Dermis lymphatic vessel endothelial cell (primary cell): ENCODE data around the gene SRSF3. TPM values are rescaled to one million over a fixed set of nuclear protein-coding genes. Genes with fewer than 3 reads are reported as not detected.

Experiments
- total RNA-seq: library from RNA; depleted of rRNA; stranded (reverse); fragments of >200 nt; gene quantifications from 2 replicates; pipeline ENCODE4 v1.2.1, GENCODE V29; 2014

Gene SRSF3
- total RNA-seq, result 241 and 365 TPM in 2 replicates

DNA sequence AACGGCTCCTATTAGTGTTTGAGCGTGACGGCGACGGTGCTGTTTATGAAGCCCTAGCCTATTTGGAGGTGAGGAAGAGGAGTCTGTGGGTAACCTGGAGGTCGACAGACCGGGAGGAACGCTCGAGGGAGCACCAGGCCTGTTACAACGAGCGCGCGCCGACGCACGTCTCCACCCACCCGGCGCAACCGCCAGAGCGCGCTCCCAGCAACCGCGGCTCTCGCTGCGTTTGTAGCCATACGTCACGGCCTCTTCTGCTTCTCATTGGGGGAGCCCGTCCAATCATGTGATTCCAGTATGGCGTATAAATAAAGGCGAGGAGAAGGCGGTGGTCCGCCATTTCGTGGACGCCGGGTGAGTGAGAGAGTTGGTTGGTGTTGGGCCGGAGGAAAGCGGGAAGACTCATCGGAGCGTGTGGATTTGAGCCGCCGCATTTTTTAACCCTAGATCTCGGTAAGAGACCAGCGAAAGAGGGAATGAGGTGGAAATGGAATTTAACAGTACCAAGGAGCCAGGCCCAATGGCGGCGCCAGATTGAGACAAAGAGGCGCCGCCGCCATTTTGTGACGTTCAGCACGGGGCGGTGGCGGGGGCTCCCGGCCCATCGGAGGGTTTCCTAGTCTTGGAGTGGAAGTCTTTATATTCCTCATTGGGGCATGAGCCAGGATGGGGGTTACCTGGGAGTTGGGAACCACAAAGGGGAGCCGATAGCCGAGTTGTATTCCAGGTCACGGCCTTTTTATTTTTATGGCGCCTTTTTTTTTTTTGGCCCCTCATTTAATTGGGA, at the start of gene SRSF3:
SRSF3 (plus strand) TSS at position 334 of the 787 bp plus-strand sequence. CDS start 2,401 bp downstream, outside the sequence.

DNA sequence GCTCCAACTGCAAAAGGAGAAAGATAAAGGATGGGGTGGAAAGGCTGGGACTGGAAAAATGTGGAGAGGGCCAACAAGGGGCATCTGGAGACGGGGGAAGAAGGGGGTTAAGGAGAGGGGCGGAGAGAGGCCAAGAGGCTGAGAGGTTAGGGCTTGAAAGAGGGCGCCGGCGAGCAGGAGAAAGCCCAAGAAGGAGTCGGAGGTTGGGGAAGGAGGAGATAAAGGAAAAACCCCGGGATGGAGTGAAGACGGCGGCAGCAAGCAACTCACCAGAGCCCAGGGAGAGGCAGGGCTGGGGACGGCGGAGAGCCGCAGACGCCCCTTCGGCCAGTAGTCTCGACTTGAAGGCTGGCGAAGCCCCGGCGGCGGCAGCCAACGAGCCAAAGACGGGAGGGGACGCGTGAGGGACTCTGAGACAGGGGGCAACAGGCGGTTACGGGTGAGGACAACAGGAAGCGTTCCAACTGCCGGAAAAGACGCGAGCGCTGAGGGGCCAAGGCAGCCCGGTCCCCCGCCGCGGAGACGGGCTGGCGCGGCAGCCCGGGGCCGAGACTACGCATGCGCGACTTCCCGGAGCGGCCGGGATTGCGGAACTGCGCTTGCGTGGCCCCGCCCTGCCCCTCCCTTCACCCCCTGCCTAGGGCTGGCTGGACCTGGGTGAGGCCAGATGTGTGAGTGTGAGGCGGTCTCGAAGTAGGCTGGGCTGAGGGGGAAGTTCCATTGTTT, 47.1 kb upstream of the SRSF3 start, which contains the start of gene STK38:
STK38 (minus strand) TSS at position 560 of the 726 bp plus-strand sequence. CDS start 7,277 bp downstream, outside the sequence.

Other genes with a start within 250 kb of the SRSF3 start
- gene ETV7, start 206.7 kb upstream of the SRSF3 start, total RNA-seq, result not detected in 2 replicates
- 0.09 and 0.11 TPM in 2 replicates for gene PXT1, start 151.5 kb upstream of the SRSF3 start, total RNA-seq
- 132 and 149 TPM in 2 replicates for gene KCTD20, start 151.4 kb upstream of the SRSF3 start, total RNA-seq
- gene STK38, start 46.9 kb upstream of the SRSF3 start, total RNA-seq, result 8.6 and 13.3 TPM in 2 replicates
- gene CDKN1A, start 84.4 kb downstream of the SRSF3 start, total RNA-seq, result 63.7 and 94.0 TPM in 2 replicates
- not detected in 2 replicates for gene RAB44, start 103.5 kb downstream of the SRSF3 start, total RNA-seq
- gene CPNE5, start 245.1 kb downstream of the SRSF3 start, total RNA-seq, result 4.2 and 4.4 TPM in 2 replicates